ENCODE data around the gene GALNT11.

Gene GALNT11

GRCh38 chr7:152131981-152132494, 106.6 kb downstream of the GALNT11 start:
- H3K4me3 ChIP-seq (ENCODE audit: low read depth, low read length), result no peak overlapping the region
- no peak overlapping the region for H3K9ac ChIP-seq (ENCODE audit: low read depth, low read length)
- H3K27ac ChIP-seq (ENCODE audit: low read depth, low read length), result no peak overlapping the region
- no peaks in the 10 kb centered on the region for H3K4me1 ChIP-seq (ENCODE audit: control insufficient read depth, insufficient read depth, low read length)
- peaks cover 33% of the 10 kb centered on the region for H3K36me3 ChIP-seq (ENCODE audit: control insufficient read depth, insufficient read depth, low read length)
- H3K9me3 ChIP-seq (ENCODE audit: control insufficient read depth, insufficient read depth, low read length), result peaks cover 7% of the 10 kb centered on the region; the same call in 1 of the 2 replicates
- H3K27me3 ChIP-seq (ENCODE audit: control insufficient read depth, insufficient read depth, low read length), result no peaks in the 10 kb centered on the region

- Histone ChIP-seq H3K27me3 (ENCODE audit: control insufficient read depth, insufficient read depth, low read length) (no peaks in the 10 kb centered on the region), H3K4me1 (ENCODE audit: control insufficient read depth, insufficient read depth, low read length) (no peaks in the 10 kb centered on the region), H3K9ac (ENCODE audit: low read depth, low read length) (no peak overlapping the region), H3K36me3 (ENCODE audit: control insufficient read depth, insufficient read depth, low read length) (peaks cover 30% of the 10 kb centered on the region), H3K4me3 (ENCODE audit: low read depth, low read length) (no peak overlapping the region), H3K27ac (ENCODE audit: low read depth, low read length) (no peak overlapping the region), H3K9me3 (ENCODE audit: control insufficient read depth, insufficient read depth, low read length) (peaks cover under 1% of the 10 kb centered on the region; the same call in 1 of the 2 replicates)
Measured at GRCh38 chr7:152132812-152133211, 107.3 kb downstream of the GALNT11 start.

- Histone ChIP-seq H3K9ac (ENCODE audit: low read depth, low read length) (no peak overlapping the region), H3K27ac (ENCODE audit: low read depth, low read length) (no peak overlapping the region), H3K27me3 (ENCODE audit: control insufficient read depth, insufficient read depth, low read length) (no peaks in the 10 kb centered on the region), H3K36me3 (ENCODE audit: control insufficient read depth, insufficient read depth, low read length) (peaks cover 39% of the 10 kb centered on the region), H3K4me3 (ENCODE audit: low read depth, low read length) (no peak overlapping the region), H3K9me3 (ENCODE audit: control insufficient read depth, insufficient read depth, low read length) (no peaks in the 10 kb centered on the region), H3K4me1 (ENCODE audit: control insufficient read depth, insufficient read depth, low read length) (no peaks in the 10 kb centered on the region)
Measured at GRCh38 chr7:152133804-152134203, 108.3 kb downstream of the GALNT11 start.

DNA sequence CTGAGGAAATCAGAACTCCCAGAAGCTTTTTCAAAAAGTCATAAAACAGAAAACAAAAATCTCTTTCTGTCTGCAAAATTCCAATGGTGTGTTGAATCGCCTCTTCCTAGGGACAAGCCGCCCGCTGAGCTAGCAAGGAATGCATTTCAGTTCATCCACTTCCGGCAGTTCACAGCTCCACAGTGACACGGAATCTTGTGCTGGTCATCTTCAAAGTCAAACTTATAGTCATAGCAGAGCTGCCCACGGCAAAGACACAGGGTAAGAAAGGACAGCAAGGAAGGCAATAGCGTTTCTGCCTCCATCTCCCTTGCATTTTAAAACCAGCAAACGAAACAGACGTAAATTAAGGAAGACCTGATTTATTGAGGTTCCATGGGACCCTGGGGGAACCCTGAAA, 111.2 kb downstream of the GALNT11 start:
- no peak overlapping the region for H3K9ac ChIP-seq (ENCODE audit: low read depth, low read length)
- H3K27me3 ChIP-seq (ENCODE audit: control insufficient read depth, insufficient read depth, low read length), result no peaks in the 10 kb centered on the region
- H3K36me3 ChIP-seq (ENCODE audit: control insufficient read depth, insufficient read depth, low read length), result peaks cover 44% of the 10 kb centered on the region
- peak overlapping the region; percentile 10 for H3K27ac ChIP-seq (ENCODE audit: low read depth, low read length)
- H3K4me1 ChIP-seq (ENCODE audit: control insufficient read depth, insufficient read depth, low read length), result no peaks in the 10 kb centered on the region
- no peaks in the 10 kb centered on the region for H3K9me3 ChIP-seq (ENCODE audit: control insufficient read depth, insufficient read depth, low read length)
- H3K4me3 ChIP-seq (ENCODE audit: low read depth, low read length), result no peak overlapping the region

GRCh38 chr7:152137476-152138025, 112.1 kb downstream of the GALNT11 start:
- H3K27ac ChIP-seq (ENCODE audit: low read depth, low read length), result no peak overlapping the region
- no peaks in the 10 kb centered on the region for H3K4me1 ChIP-seq (ENCODE audit: control insufficient read depth, insufficient read depth, low read length)
- no peak overlapping the region for H3K4me3 ChIP-seq (ENCODE audit: low read depth, low read length)
- H3K9ac ChIP-seq (ENCODE audit: low read depth, low read length), result no peak overlapping the region
- peaks cover 42% of the 10 kb centered on the region for H3K36me3 ChIP-seq (ENCODE audit: control insufficient read depth, insufficient read depth, low read length)
- no peaks in the 10 kb centered on the region for H3K27me3 ChIP-seq (ENCODE audit: control insufficient read depth, insufficient read depth, low read length)
- no peaks in the 10 kb centered on the region for H3K9me3 ChIP-seq (ENCODE audit: control insufficient read depth, insufficient read depth, low read length)

GRCh38 chr7:152140067-152140466, 114.6 kb downstream of the GALNT11 start:
- peaks cover 58% of the 10 kb centered on the region for H3K36me3 ChIP-seq (ENCODE audit: control insufficient read depth, insufficient read depth, low read length)
- H3K4me3 ChIP-seq (ENCODE audit: low read depth, low read length), result no peak overlapping the region

GRCh38 chr7:152140560-152140959, 115.1 kb downstream of the GALNT11 start:
- H3K4me1 ChIP-seq (ENCODE audit: control insufficient read depth, insufficient read depth, low read length), result no peaks in the 10 kb centered on the region
- H3K4me3 ChIP-seq (ENCODE audit: low read depth, low read length), result no peak overlapping the region
- no peaks in the 10 kb centered on the region for H3K27me3 ChIP-seq (ENCODE audit: control insufficient read depth, insufficient read depth, low read length)
- H3K27ac ChIP-seq (ENCODE audit: low read depth, low read length), result no peak overlapping the region
- H3K36me3 ChIP-seq (ENCODE audit: control insufficient read depth, insufficient read depth, low read length), result peaks cover 63% of the 10 kb centered on the region
- H3K9ac ChIP-seq (ENCODE audit: low read depth, low read length), result no peak overlapping the region
- no peaks in the 10 kb centered on the region for H3K9me3 ChIP-seq (ENCODE audit: control insufficient read depth, insufficient read depth, low read length)

More at GRCh38 chr7:152140067-152140466, 114.6 kb downstream of the GALNT11 start:
- Histone ChIP-seq H3K4me1 (ENCODE audit: control insufficient read depth, insufficient read depth, low read length) (no peaks in the 10 kb centered on the region), H3K9me3 (ENCODE audit: control insufficient read depth, insufficient read depth, low read length) (no peaks in the 10 kb centered on the region), H3K27me3 (ENCODE audit: control insufficient read depth, insufficient read depth, low read length) (no peaks in the 10 kb centered on the region), H3K27ac (ENCODE audit: low read depth, low read length) (no peak overlapping the region), H3K9ac (ENCODE audit: low read depth, low read length) (no peak overlapping the region)

DNA sequence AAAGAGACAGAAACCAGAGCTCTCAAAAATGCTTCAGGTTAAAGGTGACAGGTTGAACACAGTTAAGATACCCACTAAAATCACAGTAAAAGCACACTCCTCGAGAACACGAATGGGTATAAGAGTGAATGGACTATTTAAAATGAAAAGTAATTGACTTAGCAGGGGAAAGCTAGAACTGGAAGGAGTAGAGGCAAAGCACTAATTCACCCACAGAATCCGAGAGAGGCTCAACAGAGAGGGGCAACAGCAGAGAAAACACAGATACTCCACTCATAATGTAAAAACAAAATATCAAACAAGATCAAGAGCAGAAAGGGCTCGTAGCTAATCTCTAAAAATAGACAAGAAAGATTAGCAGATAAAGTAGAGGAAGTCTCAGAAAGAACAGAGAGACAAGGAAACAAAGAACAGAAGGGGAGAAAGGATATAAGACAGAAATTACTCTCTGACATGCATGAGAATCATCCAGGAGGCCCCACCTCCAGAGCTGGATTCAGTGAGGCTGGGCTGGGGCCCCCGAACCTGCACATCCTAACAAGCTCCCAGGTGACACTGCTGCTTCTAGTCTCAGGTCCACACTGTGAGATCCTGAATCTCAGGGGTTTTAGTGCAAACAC, 117.6 kb downstream of the GALNT11 start:
- Histone ChIP-seq H3K9ac (ENCODE audit: low read depth, low read length) (no peak overlapping the region), H3K27ac (ENCODE audit: low read depth, low read length) (no peak overlapping the region), H3K9me3 (ENCODE audit: control insufficient read depth, insufficient read depth, low read length) (no peaks in the 10 kb centered on the region), H3K4me3 (ENCODE audit: low read depth, low read length) (no peak overlapping the region), H3K4me1 (ENCODE audit: control insufficient read depth, insufficient read depth, low read length) (no peaks in the 10 kb centered on the region), H3K27me3 (ENCODE audit: control insufficient read depth, insufficient read depth, low read length) (no peaks in the 10 kb centered on the region), H3K36me3 (ENCODE audit: control insufficient read depth, insufficient read depth, low read length) (peaks cover 74% of the 10 kb centered on the region)

- Histone ChIP-seq H3K27ac (ENCODE audit: low read depth, low read length) (no peak overlapping the region), H3K27me3 (ENCODE audit: control insufficient read depth, insufficient read depth, low read length) (no peaks in the 10 kb centered on the region), H3K9me3 (ENCODE audit: control insufficient read depth, insufficient read depth, low read length) (no peaks in the 10 kb centered on the region), H3K36me3 (ENCODE audit: control insufficient read depth, insufficient read depth, low read length) (peaks cover 74% of the 10 kb centered on the region), H3K9ac (ENCODE audit: low read depth, low read length) (no peak overlapping the region), H3K4me3 (ENCODE audit: low read depth, low read length) (no peak overlapping the region), H3K4me1 (ENCODE audit: control insufficient read depth, insufficient read depth, low read length) (no peaks in the 10 kb centered on the region)
Measured at GRCh38 chr7:152144557-152145245, 119.2 kb downstream of the GALNT11 start.

GRCh38 chr7:152145853-152146466, 120.5 kb downstream of the GALNT11 start:
- peaks cover 78% of the 10 kb centered on the region for H3K36me3 ChIP-seq (ENCODE audit: control insufficient read depth, insufficient read depth, low read length)
- no peak overlapping the region for H3K4me3 ChIP-seq (ENCODE audit: low read depth, low read length)
- no peaks in the 10 kb centered on the region for H3K27me3 ChIP-seq (ENCODE audit: control insufficient read depth, insufficient read depth, low read length)
- H3K9me3 ChIP-seq (ENCODE audit: control insufficient read depth, insufficient read depth, low read length), result no peaks in the 10 kb centered on the region
- no peaks in the 10 kb centered on the region for H3K4me1 ChIP-seq (ENCODE audit: control insufficient read depth, insufficient read depth, low read length)
- no peak overlapping the region for H3K9ac ChIP-seq (ENCODE audit: low read depth, low read length)
- no peak overlapping the region for H3K27ac ChIP-seq (ENCODE audit: low read depth, low read length)

DNA sequence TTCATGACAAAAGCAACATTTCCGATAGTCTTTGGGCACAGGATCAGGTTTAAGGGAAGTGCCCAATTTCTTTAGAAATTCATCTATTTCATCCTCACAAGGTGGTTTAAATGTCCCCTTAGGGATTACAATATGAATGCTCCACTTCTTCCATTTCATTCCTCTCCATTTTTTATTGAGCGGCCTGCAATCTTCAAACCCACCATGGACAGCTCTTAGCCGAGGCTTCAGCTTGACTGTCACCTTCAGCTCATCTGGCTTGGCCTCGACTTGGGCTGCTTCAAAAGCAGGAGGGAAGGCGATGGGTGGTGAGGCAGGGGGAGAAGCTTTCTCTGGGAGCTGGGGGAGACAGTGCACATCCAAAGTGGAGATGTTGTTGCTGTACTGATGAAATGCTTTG, 123.2 kb downstream of the GALNT11 start:
- Histone ChIP-seq H3K9me3 (ENCODE audit: control insufficient read depth, insufficient read depth, low read length) (no peaks in the 10 kb centered on the region), H3K36me3 (ENCODE audit: control insufficient read depth, insufficient read depth, low read length) (peaks cover 95% of the 10 kb centered on the region), H3K9ac (ENCODE audit: low read depth, low read length) (no peak overlapping the region), H3K27ac (ENCODE audit: low read depth, low read length) (no peak overlapping the region), H3K4me1 (ENCODE audit: control insufficient read depth, insufficient read depth, low read length) (no peaks in the 10 kb centered on the region), H3K27me3 (ENCODE audit: control insufficient read depth, insufficient read depth, low read length) (no peaks in the 10 kb centered on the region), H3K4me3 (ENCODE audit: low read depth, low read length) (no peak overlapping the region)
